H1 (cell line): ENCODE data around the gene KPNA3. TPM values are rescaled to one million over a fixed set of nuclear protein-coding genes. Genes with fewer than 3 reads are reported as not detected.
A peak's percentile ranks its signal among the peaks of the same experiment; 100 is the strongest.

Experiments used
- CTCF ChIA-PET: fragments of 300-600 bp; sonication (Branson Sonifier 250); formaldehyde crosslinking; loops from one replicate; lab custom pipeline; 2021; ENCODE audit not compliant: partially characterized antibody; lab: Charles Lee
- POLR2A ChIA-PET: fragments of 300-600 bp; sonication (Branson Sonifier 250); formaldehyde crosslinking; loops from one replicate; lab custom pipeline; 2021; ENCODE audit warnings: inconsistent platforms; ENCODE audit not compliant: partially characterized antibody; lab: Charles Lee
- DNase-seq, 2 experiments: peaks; one replicate each; pipeline versions ENCODE4 v3.0.0 to v3.0.0-alpha.2; 2010 to 2022; ENCODE audit warnings: low spot score in 2 of 2, low read depth in 1 of 2, mixed read lengths in 1 of 2
- FAIRE-seq: peaks from 2 replicates; lab custom pipeline; 2011; peaks lifted over from hg19 to GRCh38; lab: Jason Lieb, UNC
- H2AFZ ChIP-seq: 2 replicates; pipeline ENCODE4 v1.8.1; 2012; ENCODE audit warnings: low read length, inconsistent platforms
- H2AK5ac ChIP-seq: 2 replicates; pipeline ENCODE4 v1.6.1; 2013; ENCODE audit warnings: low read depth, low read length
- H2BK120ac ChIP-seq: replicated peaks from 2 replicates; pipeline ENCODE3; 2013; ENCODE audit warnings: low read depth, low read length, inconsistent platforms
- H2BK12ac ChIP-seq: 2 replicates; pipeline ENCODE4 v1.6.1; 2013; ENCODE audit warnings: low read depth, low read length
- H2BK15ac ChIP-seq: 2 replicates; pipeline ENCODE4 v1.6.1; 2013; ENCODE audit warnings: low read length
- H2BK20ac ChIP-seq: 2 replicates; pipeline ENCODE4 v1.6.1; 2013; ENCODE audit warnings: low read length
- H2BK5ac ChIP-seq: 2 replicates; pipeline ENCODE4 v1.6.1; 2013; ENCODE audit warnings: low read depth, low read length
- H3K14ac ChIP-seq: 2 replicates; pipeline ENCODE4 v1.6.1; 2013; ENCODE audit warnings: inconsistent platforms; ENCODE audit not compliant: insufficient read length
- H3K18ac ChIP-seq: 2 replicates; pipeline ENCODE4 v1.6.1; 2013; ENCODE audit warnings: low read length; ENCODE audit errors: extremely low read depth
- H3K23ac ChIP-seq: 2 replicates; pipeline ENCODE4 v1.6.1; 2013; ENCODE audit warnings: inconsistent platforms; ENCODE audit not compliant: insufficient read length
- H3K23me2 ChIP-seq: 2 replicates; pipeline ENCODE4 v1.6.1; 2013; ENCODE audit warnings: low read depth, low read length
- H3K27ac ChIP-seq: 2 replicates; pipeline ENCODE4 v1.6.1; 2011; ENCODE audit warnings: low read depth, low read length, inconsistent platforms
- H3K27me3 ChIP-seq, 4 experiments: replicated peaks in 1 of 4; 1 replicate in 1 of 4; 2 replicates in 3 of 4; pipeline versions ENCODE4 v1.6.1 to v1.8.1; 2011 to 2013; ENCODE audit warnings: low read length in 3 of 4, mild to moderate bottlenecking in 3 of 4, inconsistent platforms in 2 of 4, mixed read lengths in 2 of 4, moderate library complexity in 1 of 4; ENCODE audit not compliant: control insufficient read depth in 3 of 4, insufficient read depth in 3 of 4; ENCODE audit errors: extremely low read depth in 1 of 4
- H3K36me3 ChIP-seq, 4 experiments: 2 replicates each; pipeline versions ENCODE4 v1.6.1 to v1.8.1; 2011 to 2013; ENCODE audit warnings: mild to moderate bottlenecking in 4 of 4, low read length in 3 of 4, moderate library complexity in 2 of 4, control low read depth in 1 of 4, inconsistent platforms in 1 of 4; ENCODE audit not compliant: insufficient read depth in 4 of 4, control insufficient read depth in 2 of 4
- H3K4ac ChIP-seq: replicated peaks from 2 replicates; pipeline ENCODE3; 2013; ENCODE audit warnings: low read length, low read depth, mixed read lengths, inconsistent platforms; ENCODE audit not compliant: insufficient read length
- H3K4me1 ChIP-seq, 4 experiments: replicated peaks in 1 of 4; 1 replicate in 1 of 4; 2 replicates in 3 of 4; pipeline versions ENCODE4 v1.6.1 to v1.8.1; 2011 to 2013; ENCODE audit warnings: low read length in 3 of 4, inconsistent platforms in 2 of 4, mixed read lengths in 1 of 4; ENCODE audit not compliant: insufficient read depth in 4 of 4, control insufficient read depth in 3 of 4
- H3K4me2 ChIP-seq, 2 experiments: 2 replicates each; pipeline versions ENCODE4 v1.6.1 to v1.8.1; 2011 to 2013; ENCODE audit warnings: low read depth in 2 of 2, low read length in 2 of 2, control low read depth in 1 of 2, inconsistent platforms in 1 of 2, mild to moderate bottlenecking in 1 of 2; ENCODE audit not compliant: insufficient read depth in 1 of 2
- H3K4me3 ChIP-seq, 4 experiments: fragments of 200-600, 300-600 bp in 1 of 4; sonication (generic), shearing (Covaris generic), sonication (Bioruptor Twin) in 1 of 4; 2 replicates each; pipeline versions ENCODE4 v1.5.1 to v1.8.1; 2011 to 2016; ENCODE audit warnings: low read length in 4 of 4, low read depth in 3 of 4, control low read depth in 2 of 4, inconsistent platforms in 2 of 4, mild to moderate bottlenecking in 2 of 4, mixed read lengths in 1 of 4, moderate library complexity in 1 of 4; ENCODE audit not compliant: insufficient read depth in 2 of 4; ENCODE audit errors: extremely low read depth in 1 of 4
- H3K56ac ChIP-seq: replicated peaks from 2 replicates; pipeline ENCODE3; 2013; ENCODE audit warnings: low read depth, mild to moderate bottlenecking, mixed read lengths, low read length, inconsistent platforms; ENCODE audit not compliant: insufficient read length
- H3K79me1 ChIP-seq: 2 replicates; pipeline ENCODE4 v1.6.1; 2013; ENCODE audit warnings: low read depth, low read length, control low read depth
- H3K79me2 ChIP-seq, 2 experiments: 2 replicates each; pipeline versions ENCODE4 v1.6.1 to v1.8.1; 2012 to 2013; ENCODE audit warnings: low read length in 2 of 2, mild to moderate bottlenecking in 2 of 2, inconsistent platforms in 1 of 2; ENCODE audit not compliant: insufficient read depth in 2 of 2, control insufficient read depth in 1 of 2
- H3K9ac ChIP-seq, 4 experiments: replicated peaks in 1 of 4; 1 replicate in 1 of 4; 2 replicates in 3 of 4; pipeline versions ENCODE4 v1.6.1 to v1.8.1; 2011 to 2013; ENCODE audit warnings: low read depth in 3 of 4, low read length in 3 of 4, control low read depth in 2 of 4, mild to moderate bottlenecking in 2 of 4, moderate library complexity in 2 of 4, inconsistent platforms in 1 of 4; ENCODE audit errors: extremely low read depth in 1 of 4
- H3K9me3 ChIP-seq, 2 experiments: 2 replicates each; pipeline versions ENCODE4 v1.6.1 to v1.8.1; 2012 to 2013; ENCODE audit warnings: mild to moderate bottlenecking in 2 of 2, moderate library complexity in 2 of 2, control low read depth in 1 of 2, inconsistent platforms in 1 of 2, low read depth in 1 of 2, low read length in 1 of 2, mixed read lengths in 1 of 2; ENCODE audit not compliant: insufficient read depth in 2 of 2
- H4K20me1 ChIP-seq, 2 experiments: replicated peaks in 1 of 2; 2 replicates each; pipeline versions ENCODE3 to v1.8.1; 2011 to 2013; ENCODE audit warnings: inconsistent platforms in 2 of 2, low read length in 2 of 2, mild to moderate bottlenecking in 1 of 2; ENCODE audit not compliant: insufficient read depth in 2 of 2, control insufficient read depth in 1 of 2
- H4K5ac ChIP-seq: 2 replicates; pipeline ENCODE4 v1.6.1; 2013; ENCODE audit warnings: low read length, low read depth, mixed read lengths, inconsistent platforms; ENCODE audit not compliant: insufficient read length
- H4K8ac ChIP-seq: 2 replicates; pipeline ENCODE4 v1.8.0; 2013; ENCODE audit warnings: mild to moderate bottlenecking, moderate library complexity, low read length, inconsistent platforms; ENCODE audit not compliant: insufficient read depth; ENCODE audit errors: extremely low read depth
- H4K91ac ChIP-seq: replicated peaks from 2 replicates; pipeline ENCODE3; 2013; ENCODE audit warnings: low read length, mixed read lengths, inconsistent platforms; ENCODE audit not compliant: insufficient read length
- CBX8 ChIP-seq: fragments of 300-800, 300-1000 bp; sonication (generic); IDR thresholded peaks from 2 replicates; pipeline ENCODE4 v1.7.1; 2016; ENCODE audit warnings: low read depth, low read length, borderline replicate concordance
- CHD1 ChIP-seq: IDR thresholded peaks from 2 replicates; pipeline ENCODE4 v1.6.1; 2012; ENCODE audit warnings: low read depth, low read length, improper control_type of control experiment
- CTBP2 ChIP-seq: IDR thresholded peaks from 2 replicates; pipeline ENCODE4 v1.7.0; 2011; ENCODE audit warnings: borderline replicate concordance, mild to moderate bottlenecking, moderate library complexity, mixed read lengths, low read length; ENCODE audit not compliant: insufficient read depth, insufficient read length
- JUN ChIP-seq: IDR thresholded peaks from 2 replicates; pipeline ENCODE4 v1.6.1; 2011; ENCODE audit warnings: low read depth, mild to moderate bottlenecking, improper control_type of control experiment, low read length
- KDM1A ChIP-seq: fragments of 200-600, 300-600 bp; sonication (generic); IDR thresholded peaks from 2 replicates; pipeline ENCODE4 v1.7.1; 2016; ENCODE audit warnings: mild to moderate bottlenecking, low read length, borderline replicate concordance
- NRF1 ChIP-seq: IDR thresholded peaks from 2 replicates; pipeline ENCODE4 v1.6.1; 2011; ENCODE audit warnings: mild to moderate bottlenecking, low read depth, low read length, improper control_type of control experiment
- PHF8 ChIP-seq: fragments of 200-600 bp; sonication (generic); conservative IDR thresholded peaks from 2 replicates; pipeline ENCODE4 v1.7.1; 2012; ENCODE audit warnings: low read depth, mild to moderate bottlenecking, inconsistent platforms, low read length, moderate library complexity
- POLR2A ChIP-seq, 2 experiments: IDR thresholded peaks; 1 replicate in 1 of 2; 2 replicates in 1 of 2; pipeline ENCODE4 v1.6.1; 2011; ENCODE audit warnings: low read depth in 2 of 2, low read length in 2 of 2, mild to moderate bottlenecking in 2 of 2; ENCODE audit errors: control extremely low read depth in 1 of 2
- POLR2AphosphoS5 ChIP-seq: IDR thresholded peaks from 2 replicates; pipeline ENCODE4 v1.6.1; 2011; ENCODE audit warnings: low read depth, low read length
- RAD21 ChIP-seq, 2 experiments: IDR thresholded peaks in 1 of 2; conservative IDR thresholded peaks in 1 of 2; 2 replicates each; pipeline ENCODE4 v1.6.1; 2011; ENCODE audit warnings: low read depth in 2 of 2, low read length in 2 of 2, improper control_type of control experiment in 1 of 2, inconsistent platforms in 1 of 2, mild to moderate bottlenecking in 1 of 2, moderate library complexity in 1 of 2
- SIN3A ChIP-seq, 2 experiments: IDR thresholded peaks in 1 of 2; conservative IDR thresholded peaks in 1 of 2; 2 replicates each; pipeline ENCODE4 v1.6.1; 2011 to 2012; ENCODE audit warnings: low read length in 2 of 2, improper control_type of control experiment in 1 of 2, low read depth in 1 of 2, mild to moderate bottlenecking in 1 of 2
- SIRT6 ChIP-seq: IDR thresholded peaks from one replicate; pipeline ENCODE4 v1.7.1; 2012; ENCODE audit warnings: low read length, inconsistent platforms
- SRF ChIP-seq: IDR thresholded peaks from 2 replicates; pipeline ENCODE4 v1.6.1; 2011; ENCODE audit warnings: mild to moderate bottlenecking, low read depth, low read length, moderate library complexity
- SUZ12 ChIP-seq: fragments of 200-600 bp; sonication (generic); IDR thresholded peaks from 2 replicates; pipeline ENCODE4 v1.6.1; 2012; ENCODE audit warnings: mild to moderate bottlenecking, inconsistent platforms, low read length, moderate library complexity, mixed read lengths
- WGBS, 2 experiments: shearing (Covaris generic) in 1 of 2; methylation state at CpG; one replicate each; pipeline versions ENCODE4 v1.1.6 to v1.1.7; 2013 to 2015; ENCODE audit warnings: low lambda C conversion rate in 2 of 2, mixed read lengths in 2 of 2, inconsistent platforms in 1 of 2, low coverage in 1 of 2, missing lambda C conversion rate in 1 of 2; ENCODE audit not compliant: insufficient replicate concordance in 2 of 2, insufficient coverage in 1 of 2, insufficient read length in 1 of 2; ENCODE audit errors: extremely low coverage in 1 of 2, missing lambda C conversion rate in 1 of 2; 5-methylcytosine and 5-hydroxymethylcytosine counted together
- polyA plus RNA-seq, 7 experiments: library from polyadenylated mRNA; depleted of rRNA in 3 of 7; stranded (reverse) in 5 of 7; unstranded in 2 of 7; fragments of >200 nt in 5 of 7; fragments of 200-250 nt in 2 of 7; gene quantifications; 1 replicate in 5 of 7; 2 replicates in 1 of 7; 4 replicates in 1 of 7; pipeline versions ENCODE4 v1.2.1 to v1.2.3, GENCODE V29; 2011 to 2013; ENCODE audit warnings: missing spikeins in 2 of 7, mixed read lengths in 2 of 7
- total RNA-seq: library from RNA; stranded (reverse); fragmentation: NEBNext Ultra II Directional; extraction: Animal tissue kit (Norgen Biotek cat#: 25700); gene quantifications from 2 replicates; pipeline ENCODE4 v1.2.1, GENCODE V29; 2021

Gene KPNA3
- total and polyA plus RNA-seq, 2 of the 8 experiments (the other 6 are each of a cell fraction or from before 2014, with no cell fraction given) = 21.4 to 63.2 TPM

- H2BK20ac ChIP-seq = no peak overlapping the region
- no peak overlapping the region for H3K56ac ChIP-seq
- CTCF ChIA-PET = interaction anchor here (1.5 to 1.6 kb wide), 2 partner anchors 9 to 144 kb away, joined by 4 to 5 read pairs; no protein-coding TSS in a partner anchor
- H2BK15ac ChIP-seq = no peak overlapping the region
- no peaks in the 10 kb centered on the region for H3K4me1 ChIP-seq
- H2BK12ac ChIP-seq = no peak overlapping the region
- H4K5ac ChIP-seq = no peak overlapping the region
- H3K23me2 ChIP-seq = no peaks in the 10 kb centered on the region
- no peak overlapping the region for H3K18ac ChIP-seq
- WGBS, 2 experiments = 97% methylated on average over 4 of the region's 4 CpGs; no CpG with 5 or more reads in 1 of the 2 experiments
- H3K79me1 ChIP-seq = no peaks in the 10 kb centered on the region
- H3K9ac ChIP-seq = no peak overlapping the region
- H3K4ac ChIP-seq = no peak overlapping the region
- H3K9me3 ChIP-seq = no peaks in the 10 kb centered on the region
- no peak overlapping the region for H2AK5ac ChIP-seq
- no peak overlapping the region for H2BK120ac ChIP-seq
- FAIRE-seq = no peak
- H2BK5ac ChIP-seq = no peak overlapping the region
- no peaks in the 10 kb centered on the region for H3K79me2 ChIP-seq
- 0 out of 2 replicates have a peak overlapping the region, but pooled peaks have one; percentile 61 for H2AFZ ChIP-seq
- POLR2A ChIA-PET = interaction anchor here (1.4 kb wide), 1 partner anchor 13 kb away, joined by 4 read pairs; no protein-coding TSS in a partner anchor
- no peak for DNase-seq
- H4K91ac ChIP-seq = no peak overlapping the region
- no peaks in the 10 kb centered on the region for H3K36me3 ChIP-seq
- no peak overlapping the region for H3K14ac ChIP-seq
- no peak overlapping the region for H4K8ac ChIP-seq
- no peak overlapping the region for H3K4me3 ChIP-seq
- no peak overlapping the region for H3K27ac ChIP-seq
- H3K27me3 ChIP-seq = no peaks in the 10 kb centered on the region
- no peak overlapping the region for H3K23ac ChIP-seq
- no peak overlapping the region for H3K4me2 ChIP-seq
- H4K20me1 ChIP-seq = no peaks in the 10 kb centered on the region
- no peak for TF ChIP-seq CBX8
- TF ChIP-seq SIN3A (conservative IDR thresholded peaks at IDR 0.05 in 1 of 2, IDR thresholded peaks at IDR 0.05 in 1 of 2; ENCODE audit: low read depth in 1 of 2, low read length in 2 of 2) = no peak
- TF ChIP-seq POLR2A (IDR thresholded peaks at IDR 0.05; ENCODE audit: control extremely low read depth in 1 of 2, low read depth in 2 of 2, low read length in 2 of 2) = no peak
- TF ChIP-seq CHD1 = no peak
- no peak for TF ChIP-seq JUN
- TF ChIP-seq CTBP2 = no peak
- TF ChIP-seq SUZ12 = no peak
- TF ChIP-seq SIRT6 = no peak
- TF ChIP-seq NRF1 = no peak
- no peak for TF ChIP-seq RAD21 (IDR thresholded peaks at IDR 0.05 in 1 of 2, conservative IDR thresholded peaks at IDR 0.05 in 1 of 2; ENCODE audit: low read depth in 2 of 2, low read length in 2 of 2)
- TF ChIP-seq PHF8 = no peak
- no peak for TF ChIP-seq SRF
- no peak for TF ChIP-seq POLR2AphosphoS5
- no peak for TF ChIP-seq KDM1A
These were observed 19.0 kb upstream of the KPNA3 start for GRCh38 chr13:49811527-49811908.
